ENCODE results near the gene SLC2A3. TPM values are rescaled to one million over a fixed set of nuclear protein-coding genes. Genes with fewer than 3 reads are reported as not detected.
"Not testable (repeated sequence)": the region's sequence is repeated elsewhere in the genome, so short reads cannot be mapped to it uniquely, and the experiment has no call there.

Gene SLC2A3
- total RNA-seq, 1 experiment from 2014 or later: 10.5 TPM

DNA sequence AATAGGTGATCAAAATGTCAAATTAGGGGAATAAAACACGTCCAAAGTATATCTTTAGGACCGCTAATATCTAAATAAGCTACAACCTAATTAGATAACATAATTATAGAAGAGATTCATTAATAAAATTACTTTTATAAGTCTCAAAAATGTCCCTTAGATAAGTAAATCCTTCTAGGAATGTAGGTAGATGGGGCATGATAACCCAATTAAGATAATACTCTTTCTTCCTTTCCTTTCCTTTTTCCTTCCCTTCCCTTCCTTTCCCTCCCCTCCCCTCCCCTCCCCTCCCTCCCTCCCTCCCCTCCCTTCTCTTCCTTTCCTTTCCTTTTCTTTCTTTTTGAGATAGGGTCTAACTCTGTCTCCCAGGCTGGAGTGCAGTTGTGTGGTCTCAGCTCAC lies 11.0 kb upstream of the SLC2A3 start (continued):
- TF ChIP-seq, protein P1, sequence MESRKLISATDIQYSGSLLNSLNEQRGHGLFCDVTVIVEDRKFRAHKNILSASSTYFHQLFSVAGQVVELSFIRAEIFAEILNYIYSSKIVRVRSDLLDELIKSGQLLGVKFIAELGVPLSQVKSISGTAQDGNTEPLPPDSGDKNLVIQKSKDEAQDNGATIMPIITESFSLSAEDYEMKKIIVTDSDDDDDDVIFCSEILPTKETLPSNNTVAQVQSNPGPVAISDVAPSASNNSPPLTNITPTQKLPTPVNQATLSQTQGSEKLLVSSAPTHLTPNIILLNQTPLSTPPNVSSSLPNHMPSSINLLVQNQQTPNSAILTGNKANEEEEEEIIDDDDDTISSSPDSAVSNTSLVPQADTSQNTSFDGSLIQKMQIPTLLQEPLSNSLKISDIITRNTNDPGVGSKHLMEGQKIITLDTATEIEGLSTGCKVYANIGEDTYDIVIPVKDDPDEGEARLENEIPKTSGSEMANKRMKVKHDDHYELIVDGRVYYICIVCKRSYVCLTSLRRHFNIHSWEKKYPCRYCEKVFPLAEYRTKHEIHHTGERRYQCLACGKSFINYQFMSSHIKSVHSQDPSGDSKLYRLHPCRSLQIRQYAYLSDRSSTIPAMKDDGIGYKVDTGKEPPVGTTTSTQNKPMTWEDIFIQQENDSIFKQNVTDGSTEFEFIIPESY (IDR thresholded peaks at IDR 0.05; ENCODE audit: extremely low read depth, insufficient replicate concordance, low read length): no peak
- no peak for TF ChIP-seq CEBPB (IDR thresholded peaks at IDR 0.05; ENCODE audit: low read depth)
- TF ChIP-seq TCF7L2 (IDR thresholded peaks at IDR 0.05; ENCODE audit: borderline replicate concordance, extremely low read depth, insufficient read depth, insufficient read length): no peak
- TF ChIP-seq ZNF274 (IDR thresholded peaks at IDR 0.05; ENCODE audit: low read depth, low read length): no peak
- TF ChIP-seq EZH2 (IDR thresholded peaks at IDR 0.05): no peak
- no peak for TF ChIP-seq EGR1 (IDR thresholded peaks at IDR 0.05; ENCODE audit: low read depth)
- TF ChIP-seq POLR2A (IDR thresholded peaks at IDR 0.05; ENCODE audit: borderline replicate concordance, extremely low read depth, insufficient read depth, insufficient read length): no peak
- TF ChIP-seq SP1 (IDR thresholded peaks at IDR 0.05; ENCODE audit: low read depth): no peak
- TF ChIP-seq, protein P2, sequence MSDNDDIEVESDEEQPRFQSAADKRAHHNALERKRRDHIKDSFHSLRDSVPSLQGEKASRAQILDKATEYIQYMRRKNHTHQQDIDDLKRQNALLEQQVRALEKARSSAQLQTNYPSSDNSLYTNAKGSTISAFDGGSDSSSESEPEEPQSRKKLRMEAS (IDR thresholded peaks at IDR 0.05): no peak
- no peak for TF ChIP-seq CTCF (IDR thresholded peaks at IDR 0.05 in 2 of 3, conservative IDR thresholded peaks at IDR 0.05 in 1 of 3; ENCODE audit: borderline replicate concordance in 1 of 3, insufficient read depth in 1 of 3, low read depth in 2 of 3, low read length in 2 of 3)
- TF ChIP-seq RAD21 (IDR thresholded peaks at IDR 0.05; ENCODE audit: low read depth): no peak
- TF ChIP-seq ATF3 (IDR thresholded peaks at IDR 0.05): no peak

- H3K4me3 ChIP-seq (replicated peaks in 1 of 2; ENCODE audit: low read depth in 1 of 2, low read length in 2 of 2); H3K9me2 ChIP-seq (ENCODE audit: insufficient read depth); POLR2A ChIA-PET; H3K9ac ChIP-seq (ENCODE audit: low read length); H3K36me3 ChIP-seq (ENCODE audit: control insufficient read depth in 1 of 2, insufficient read depth in 2 of 2, low read length in 2 of 2); ATAC-seq; intact Hi-C loops (cut with micrococcal nuclease); H3K79me2 ChIP-seq (ENCODE audit: insufficient read depth, low read length); H4K20me1 ChIP-seq (ENCODE audit: insufficient read depth); DNase-seq (ENCODE audit: low read depth, low spot score); H3K27me3 ChIP-seq (ENCODE audit: insufficient read depth, low read length); H3K9me3 ChIP-seq (ENCODE audit: control insufficient read depth in 1 of 2, insufficient read depth in 1 of 2, low read depth in 1 of 2, low read length in 2 of 2); BruUV-seq (replicated peaks); RAD21 ChIA-PET (ENCODE audit: low non-redundant PET in 1 of 2, low total read pairs in 2 of 2, uncharacterized antibody in 2 of 2, unreplicated experiment in 2 of 2); H3K4me2 ChIP-seq (ENCODE audit: low read length); H3K4me1 ChIP-seq (ENCODE audit: control insufficient read depth in 1 of 2, insufficient read depth in 2 of 2, low read length in 2 of 2); H3K27ac ChIP-seq (ENCODE audit: low read depth, low read length); H2AFZ ChIP-seq (ENCODE audit: low read depth, low read length, poor library complexity, severe bottlenecking): not testable (repeated sequence)
- CTCF ChIA-PET: interaction anchor here (3.7 kb wide), 1 partner anchor 11 kb away, joined by 13 read pairs; no protein-coding TSS in a partner anchor
Measured at GRCh38 chr12:7944760-7945159, 8.8 kb upstream of the SLC2A3 start.

Data from HCT116 (cell line).